Measurements from ENCODE around the gene CYP26A1. TPM values are rescaled to one million over a fixed set of nuclear protein-coding genes. Genes with fewer than 3 reads are reported as not detected.

The CYP26A1 gene
- total and polyA plus RNA-seq, 2 experiments from 2014 or later = not detected

DNA sequence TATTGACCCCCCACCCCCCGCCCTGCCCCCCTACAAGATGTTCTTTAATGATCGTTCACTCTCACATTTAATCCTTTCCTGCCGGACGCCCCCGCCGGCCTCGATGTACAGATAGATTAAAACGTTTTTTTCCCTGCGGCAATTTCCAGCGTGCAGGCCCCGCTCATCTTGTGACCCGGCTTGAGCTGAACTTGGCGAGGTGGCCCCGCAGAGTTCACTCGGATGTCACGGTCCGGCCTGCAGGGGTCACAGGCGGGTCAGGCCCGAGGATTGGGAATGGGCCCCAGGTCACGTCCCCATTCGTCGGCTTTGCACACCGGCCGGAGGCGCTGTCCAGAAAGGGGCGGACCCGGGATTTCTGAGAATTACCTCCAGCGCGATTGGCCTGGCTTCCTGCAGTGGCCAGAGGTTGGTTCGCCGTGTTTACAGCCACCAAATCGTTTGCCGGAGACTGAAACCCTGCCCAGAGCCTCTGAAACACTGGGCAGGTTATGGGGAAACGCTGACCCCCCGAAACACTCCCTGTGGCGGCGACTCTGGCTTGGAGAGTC lies 1.9 kb upstream of the CYP26A1 start:
- Histone ChIP-seq H3K4me2 (ENCODE audit: unreplicated experiment) (peak overlapping the region; percentile 35), H3K4me3 (peak overlapping the region; percentile 51), H3K27ac (no peak overlapping the region), H3K27me3 (replicated peaks; ENCODE audit: insufficient read depth) (peaks cover 88% of the 10 kb centered on the region), H3K9me2 (ENCODE audit: insufficient read depth) (no peaks in the 10 kb centered on the region), H2AFZ (no peak overlapping the region), H3F3A (ENCODE audit: insufficient read depth) (no peaks in the 10 kb centered on the region), H3K4me1 (ENCODE audit: insufficient read depth) (peaks cover 5% of the 10 kb centered on the region; the same call in 1 of the 2 replicates), H3K36me3 (ENCODE audit: low read depth) (no peaks in the 10 kb centered on the region), H3K9ac (no peak overlapping the region), H3K79me2 (ENCODE audit: insufficient read depth) (no peaks in the 10 kb centered on the region), H4K20me1 (ENCODE audit: insufficient read depth) (no peaks in the 10 kb centered on the region), H3K9me3 (ENCODE audit: low read depth) (no peaks in the 10 kb centered on the region)
- in situ Hi-C loops (cut with MboI) = no loop called here
- TF ChIP-seq EZH2phosphoT487 (IDR thresholded peaks at IDR 0.05; ENCODE audit: insufficient read depth, low read depth) (no peak), EZH2 (IDR thresholded peaks at IDR 0.05; ENCODE audit: insufficient read depth, poor library complexity, severe bottlenecking) (no peak)
- WGBS, 2 experiments (ENCODE audit: low coverage in 1 of 2, low lambda C conversion rate in 2 of 2, missing lambda C conversion rate in 2 of 2) = 3 to 4% methylated on average over 35 to 37 of the region's 37 CpGs
- DNase-seq = peak; percentile 49

- H4K20me1 ChIP-seq (ENCODE audit: insufficient read depth) = no peaks in the 10 kb centered on the region
- in situ Hi-C loops (cut with MboI) = no loop called here
- peak; percentile 18 for DNase-seq
- WGBS, 2 experiments (ENCODE audit: low coverage in 1 of 2, low lambda C conversion rate in 2 of 2, missing lambda C conversion rate in 2 of 2) = 3 to 4% methylated on average over 27 of the region's 27 CpGs
- peak overlapping the region; percentile 51 for H3K4me3 ChIP-seq
- no peaks in the 10 kb centered on the region for H3K9me2 ChIP-seq (ENCODE audit: insufficient read depth)
- H3K27me3 ChIP-seq (replicated peaks; ENCODE audit: insufficient read depth) = peaks cover 83% of the 10 kb centered on the region
- H3K4me1 ChIP-seq (ENCODE audit: insufficient read depth) = peaks cover 5% of the 10 kb centered on the region; the same call in 1 of the 2 replicates
- no peak overlapping the region for H3K27ac ChIP-seq
- H3K79me2 ChIP-seq (ENCODE audit: insufficient read depth) = no peaks in the 10 kb centered on the region
- TF ChIP-seq EZH2 (IDR thresholded peaks at IDR 0.05; ENCODE audit: insufficient read depth, poor library complexity, severe bottlenecking) = no peak
- TF ChIP-seq EZH2phosphoT487 (IDR thresholded peaks at IDR 0.05; ENCODE audit: insufficient read depth, low read depth) = no peak
- H3K36me3 ChIP-seq (ENCODE audit: low read depth) = no peaks in the 10 kb centered on the region
- no peak overlapping the region for H3K9ac ChIP-seq
- no peaks in the 10 kb centered on the region for H3K9me3 ChIP-seq (ENCODE audit: low read depth)
- H2AFZ ChIP-seq = no peak overlapping the region
- H3F3A ChIP-seq (ENCODE audit: insufficient read depth) = no peaks in the 10 kb centered on the region
- H3K4me2 ChIP-seq (ENCODE audit: unreplicated experiment) = peak overlapping the region; percentile 35
Measured at GRCh38 chr10:93072225-93072712, 1.4 kb upstream of the CYP26A1 start.

- TF ChIP-seq EZH2 (IDR thresholded peaks at IDR 0.05; ENCODE audit: insufficient read depth, poor library complexity, severe bottlenecking) (peak; percentile 68), EZH2phosphoT487 (IDR thresholded peaks at IDR 0.05; ENCODE audit: insufficient read depth, low read depth) (no peak)
- DNase-seq = peak; percentile 12
- 2 to 3% methylated on average over 28 to 33 of the region's 34 CpGs for WGBS, 2 experiments (ENCODE audit: low coverage in 1 of 2, low lambda C conversion rate in 2 of 2, missing lambda C conversion rate in 2 of 2)
- Histone ChIP-seq H3F3A (ENCODE audit: insufficient read depth) (no peaks in the 10 kb centered on the region), H3K27ac (no peak overlapping the region), H3K4me1 (ENCODE audit: insufficient read depth) (peaks cover 5% of the 10 kb centered on the region; the same call in 1 of the 2 replicates), H3K79me2 (ENCODE audit: insufficient read depth) (no peaks in the 10 kb centered on the region), H3K4me2 (ENCODE audit: unreplicated experiment) (no peak overlapping the region), H4K20me1 (ENCODE audit: insufficient read depth) (no peaks in the 10 kb centered on the region), H3K9me2 (ENCODE audit: insufficient read depth) (no peaks in the 10 kb centered on the region), H3K9ac (no peak overlapping the region), H3K9me3 (ENCODE audit: low read depth) (no peaks in the 10 kb centered on the region), H3K4me3 (peak overlapping the region; percentile 43; the same call in 1 of the 2 replicates), H3K27me3 (replicated peaks; ENCODE audit: insufficient read depth) (peaks cover 83% of the 10 kb centered on the region), H2AFZ (no peak overlapping the region), H3K36me3 (ENCODE audit: low read depth) (no peaks in the 10 kb centered on the region)
- in situ Hi-C loops (cut with MboI) = no loop called here
Measured at GRCh38 chr10:93072713-93073538, 767 bp upstream of the CYP26A1 start.

- Histone ChIP-seq H2AFZ (no peak overlapping the region), H3K4me1 (ENCODE audit: insufficient read depth) (peaks cover 6% of the 10 kb centered on the region), H3K27me3 (replicated peaks; ENCODE audit: insufficient read depth) (peaks cover 79% of the 10 kb centered on the region), H3K79me2 (ENCODE audit: insufficient read depth) (no peaks in the 10 kb centered on the region), H3K9ac (no peak overlapping the region), H3K4me2 (ENCODE audit: unreplicated experiment) (no peak overlapping the region), H4K20me1 (ENCODE audit: insufficient read depth) (no peaks in the 10 kb centered on the region), H3K9me2 (ENCODE audit: insufficient read depth) (no peaks in the 10 kb centered on the region), H3K27ac (no peak overlapping the region), H3K9me3 (ENCODE audit: low read depth) (no peaks in the 10 kb centered on the region), H3F3A (ENCODE audit: insufficient read depth) (no peaks in the 10 kb centered on the region), H3K4me3 (no peak overlapping the region), H3K36me3 (ENCODE audit: low read depth) (no peaks in the 10 kb centered on the region)
- no peak for TF ChIP-seq EZH2 (IDR thresholded peaks at IDR 0.05; ENCODE audit: insufficient read depth, poor library complexity, severe bottlenecking)
- no peak for TF ChIP-seq EZH2phosphoT487 (IDR thresholded peaks at IDR 0.05; ENCODE audit: insufficient read depth, low read depth)
- in situ Hi-C loops (cut with MboI) = no loop called here
- DNase-seq = peak; percentile 22
- WGBS, 2 experiments (ENCODE audit: low coverage in 1 of 2, low lambda C conversion rate in 2 of 2, missing lambda C conversion rate in 2 of 2) = 1 to 2% methylated on average over 28 to 37 of the region's 40 CpGs
Measured at GRCh38 chr10:93074147-93074596, 479 bp downstream of the CYP26A1 start.
